Activated T-helper 1 cell treated with anti-CD3 and anti-CD28 coated beads, Interleukin-12 subunit alpha, Interleukin-12 subunit beta, Interleukin-2, Interleukin-4 antibody, amounts not matched to agents 30 ng/mL and 10 ng/mL and 1 ng/mL, durations not matched to agents 14 hours and 24 hours and 36 hours (primary cell): Measurements from ENCODE around the gene EYS. TPM values are rescaled to one million over a fixed set of nuclear protein-coding genes. Genes with fewer than 3 reads are reported as not detected.
A peak's percentile ranks its signal among the peaks of the same experiment; 100 is the strongest.
"Not testable (repeated sequence)": the region's sequence is repeated elsewhere in the genome, so short reads cannot be mapped to it uniquely, and the experiment has no call there.

ENCODE experiments used
- DNase-seq: peaks from one replicate; pipeline ENCODE4 v3.0.0; 2021; ENCODE audit warnings: low spot score
- H3K27ac Mint-ChIP-seq: one replicate; pipeline ENCODE4 v1.8.0; 2021; ENCODE audit warnings: mild to moderate bottlenecking, mixed read lengths
- H3K27me3 Mint-ChIP-seq: one replicate; pipeline ENCODE4 v1.8.0; 2022; ENCODE audit warnings: mild to moderate bottlenecking, moderate library complexity, mixed read lengths; ENCODE audit not compliant: insufficient read depth
- H3K36me3 Mint-ChIP-seq: one replicate; pipeline ENCODE4 v1.8.0; 2021; ENCODE audit warnings: low read depth, mixed read lengths
- H3K4me1 Mint-ChIP-seq: one replicate; pipeline ENCODE4 v1.8.0; 2021; ENCODE audit warnings: low read depth, mixed read lengths
- H3K4me3 Mint-ChIP-seq: one replicate; pipeline ENCODE4 v1.8.0; 2021; ENCODE audit warnings: mild to moderate bottlenecking, moderate library complexity, mixed read lengths
- H3K9me3 Mint-ChIP-seq: one replicate; pipeline ENCODE4 v1.8.0; 2021; ENCODE audit warnings: mixed read lengths
- intact Hi-C: fragments of 100-400 bp; cut with micrococcal nuclease; formaldehyde crosslinking; loops from one replicate; pipeline ENCODE4 v1.15.1; 2024
- total RNA-seq: library from RNA; stranded (reverse); gene quantifications from 2 replicates; pipeline ENCODE4 v1.2.3, GENCODE V29; 2022

The EYS gene
- total RNA-seq, 1 donor from 2014 or later, result not detected

GRCh38 chr6:63856271-63856670 lies 1850.8 kb downstream of the EYS start:
- Mint-ChIP-seq H3K4me3 (no peak overlapping the region), H3K27ac (no peak overlapping the region), H3K4me1 (no peaks in the 10 kb centered on the region), H3K27me3 (no peaks in the 10 kb centered on the region), H3K36me3 (no peaks in the 10 kb centered on the region), H3K9me3 (peaks cover 4% of the 10 kb centered on the region)
- intact Hi-C loops, result no loop called here
- no peak for DNase-seq

GRCh38 chr6:63844287-63844686 lies 1862.7 kb downstream of the EYS start:
- H3K9me3 Mint-ChIP-seq, result no peaks in the 10 kb centered on the region

DNA sequence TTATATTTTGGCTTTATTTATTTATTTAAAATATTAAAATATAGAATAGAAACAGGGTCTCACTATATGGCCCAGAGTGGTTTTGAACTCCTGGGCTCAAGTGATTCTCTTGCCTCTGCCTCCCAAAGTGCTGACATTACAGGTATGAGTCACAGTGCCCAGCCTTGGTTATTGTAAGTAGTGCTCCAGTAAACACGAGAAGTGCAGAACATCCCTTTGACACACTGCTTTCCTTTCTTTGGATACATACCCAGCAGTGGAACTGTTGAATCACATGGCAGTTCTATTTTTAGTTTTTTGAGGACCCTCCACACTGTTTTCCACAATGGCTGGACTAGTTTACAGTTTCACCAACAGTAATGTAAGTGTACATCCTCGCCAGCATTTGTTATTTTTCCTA lies 1867.5 kb downstream of the EYS start:
- H3K27ac Mint-ChIP-seq, result no peak overlapping the region
- H3K36me3 Mint-ChIP-seq, result no peaks in the 10 kb centered on the region
- H3K9me3 Mint-ChIP-seq, result no peaks in the 10 kb centered on the region
- DNase-seq, result no peak
- no peak overlapping the region for H3K4me3 Mint-ChIP-seq
- H3K27me3 Mint-ChIP-seq, result no peaks in the 10 kb centered on the region
- no peaks in the 10 kb centered on the region for H3K4me1 Mint-ChIP-seq
- intact Hi-C loops, result no loop called here

More at GRCh38 chr6:63844287-63844686, 1862.7 kb downstream of the EYS start:
- no peaks in the 10 kb centered on the region for H3K36me3 Mint-ChIP-seq
- H3K27me3 Mint-ChIP-seq, result no peaks in the 10 kb centered on the region
- no peak overlapping the region for H3K27ac Mint-ChIP-seq
- no peak for DNase-seq
- H3K4me3 Mint-ChIP-seq, result no peak overlapping the region
- H3K4me1 Mint-ChIP-seq, result no peaks in the 10 kb centered on the region
- intact Hi-C loops, result no loop called here

DNA sequence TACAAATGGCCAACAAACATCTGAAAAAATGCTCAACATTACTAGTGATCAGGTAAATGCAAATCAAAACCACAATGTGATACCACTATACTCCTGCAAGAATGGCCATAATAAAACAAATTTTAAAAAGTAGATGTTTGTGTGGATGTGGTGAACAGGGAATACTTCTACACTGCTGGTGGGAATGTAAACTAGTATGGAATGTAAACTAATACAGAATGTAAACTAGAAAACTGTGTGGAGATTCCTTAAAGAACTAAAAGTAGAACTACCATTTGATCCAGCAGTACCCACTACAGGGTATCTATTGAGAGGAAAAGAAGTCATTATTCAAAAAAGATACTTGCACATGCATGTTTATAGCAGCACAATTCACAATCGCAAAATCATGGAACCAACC lies 1878.3 kb downstream of the EYS start:
- H3K4me1 Mint-ChIP-seq, H3K27me3 Mint-ChIP-seq, H3K9me3 Mint-ChIP-seq, intact Hi-C loops, H3K36me3 Mint-ChIP-seq, DNase-seq, H3K27ac Mint-ChIP-seq, H3K4me3 Mint-ChIP-seq: not testable (repeated sequence)

DNA sequence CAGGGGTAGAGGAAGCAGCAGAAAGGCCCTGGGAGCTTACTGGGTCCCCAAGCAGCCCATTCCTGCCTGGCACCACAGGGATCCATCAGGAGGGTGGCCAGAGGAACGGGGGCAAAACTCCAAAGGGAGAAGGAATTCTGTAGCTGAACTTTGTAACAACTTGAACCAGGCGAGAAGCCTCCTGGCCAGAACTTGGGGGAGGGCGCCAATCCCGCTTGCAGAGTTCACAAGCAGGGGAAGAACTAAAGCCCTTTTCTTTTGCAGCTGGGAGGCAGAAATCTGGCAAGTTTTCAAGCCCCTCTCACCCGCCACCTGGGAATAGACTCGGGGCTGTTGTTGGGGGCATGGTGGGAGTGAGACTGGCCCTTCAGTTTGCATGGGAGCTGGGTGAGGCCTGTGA lies 1882.3 kb downstream of the EYS start:
- no peak overlapping the region for H3K4me3 Mint-ChIP-seq
- no peaks in the 10 kb centered on the region for H3K4me1 Mint-ChIP-seq
- no peaks in the 10 kb centered on the region for H3K36me3 Mint-ChIP-seq
- no peak for DNase-seq
- no peaks in the 10 kb centered on the region for H3K27me3 Mint-ChIP-seq
- H3K9me3 Mint-ChIP-seq, result no peaks in the 10 kb centered on the region
- no peak overlapping the region for H3K27ac Mint-ChIP-seq
- intact Hi-C loops, result no loop called here

GRCh38 chr6:63821442-63821841 lies 1885.6 kb downstream of the EYS start:
- Mint-ChIP-seq H3K4me3 (no peak overlapping the region), H3K4me1 (no peaks in the 10 kb centered on the region), H3K27me3 (no peaks in the 10 kb centered on the region), H3K9me3 (no peaks in the 10 kb centered on the region), H3K27ac (no peak overlapping the region), H3K36me3 (no peaks in the 10 kb centered on the region)
- DNase-seq, result no peak
- intact Hi-C loops, result no loop called here

- intact Hi-C loops, result no loop called here
- Mint-ChIP-seq H3K9me3 (no peaks in the 10 kb centered on the region), H3K4me3 (no peak overlapping the region), H3K4me1 (no peaks in the 10 kb centered on the region), H3K27ac (no peak overlapping the region), H3K27me3 (no peaks in the 10 kb centered on the region), H3K36me3 (no peaks in the 10 kb centered on the region)
- DNase-seq, result no peak
Observed at GRCh38 chr6:63819831-63820230, 1887.2 kb downstream of the EYS start.

- Mint-ChIP-seq H3K27me3 (peaks cover 1% of the 10 kb centered on the region), H3K4me1 (no peaks in the 10 kb centered on the region), H3K9me3 (no peaks in the 10 kb centered on the region), H3K36me3 (no peaks in the 10 kb centered on the region), H3K4me3 (no peak overlapping the region), H3K27ac (no peak overlapping the region)
- intact Hi-C loops, result no loop called here
- DNase-seq, result no peak
Observed at GRCh38 chr6:63817492-63818050, 1889.5 kb downstream of the EYS start.

- Mint-ChIP-seq H3K27me3 (peaks cover 1% of the 10 kb centered on the region), H3K27ac (no peak overlapping the region), H3K36me3 (no peaks in the 10 kb centered on the region), H3K9me3 (no peaks in the 10 kb centered on the region), H3K4me3 (no peak overlapping the region), H3K4me1 (no peaks in the 10 kb centered on the region)
- DNase-seq, result no peak
- intact Hi-C loops, result no loop called here
Observed at GRCh38 chr6:63816982-63817436, 1890.0 kb downstream of the EYS start.

GRCh38 chr6:63816401-63816981 lies 1890.5 kb downstream of the EYS start:
- intact Hi-C loops, result no loop called here
- DNase-seq, result no peak
- peak overlapping the region; percentile 53 for H3K27ac Mint-ChIP-seq
- H3K36me3 Mint-ChIP-seq, result no peaks in the 10 kb centered on the region
- no peak overlapping the region for H3K4me3 Mint-ChIP-seq
- H3K4me1 Mint-ChIP-seq, result no peaks in the 10 kb centered on the region
- H3K9me3 Mint-ChIP-seq, result no peaks in the 10 kb centered on the region
- peaks cover 1% of the 10 kb centered on the region for H3K27me3 Mint-ChIP-seq

DNA sequence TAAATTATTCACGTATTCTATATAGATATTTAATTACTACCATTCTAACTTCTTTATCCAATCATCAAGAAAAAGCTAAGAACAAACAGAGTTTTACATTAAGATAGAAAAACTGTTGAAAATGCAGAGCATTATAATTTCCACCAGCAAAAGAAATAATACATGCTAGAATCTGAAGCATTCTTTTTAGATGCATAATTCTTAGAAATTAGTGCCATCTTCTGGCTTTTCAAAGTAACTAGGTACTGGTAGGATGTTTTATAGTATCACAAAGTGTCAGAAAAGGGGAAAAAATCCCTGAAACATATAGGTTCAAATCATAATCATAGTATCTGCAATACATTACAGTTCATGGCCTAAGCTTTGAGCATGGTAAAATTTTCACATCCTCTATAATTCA lies 1892.6 kb downstream of the EYS start:
- no peak overlapping the region for H3K4me3 Mint-ChIP-seq
- H3K9me3 Mint-ChIP-seq, result no peaks in the 10 kb centered on the region
- intact Hi-C loops, result no loop called here
- H3K36me3 Mint-ChIP-seq, result no peaks in the 10 kb centered on the region
- DNase-seq, result no peak
- no peaks in the 10 kb centered on the region for H3K4me1 Mint-ChIP-seq
- H3K27me3 Mint-ChIP-seq, result peaks cover 1% of the 10 kb centered on the region
- H3K27ac Mint-ChIP-seq, result no peak overlapping the region

DNA sequence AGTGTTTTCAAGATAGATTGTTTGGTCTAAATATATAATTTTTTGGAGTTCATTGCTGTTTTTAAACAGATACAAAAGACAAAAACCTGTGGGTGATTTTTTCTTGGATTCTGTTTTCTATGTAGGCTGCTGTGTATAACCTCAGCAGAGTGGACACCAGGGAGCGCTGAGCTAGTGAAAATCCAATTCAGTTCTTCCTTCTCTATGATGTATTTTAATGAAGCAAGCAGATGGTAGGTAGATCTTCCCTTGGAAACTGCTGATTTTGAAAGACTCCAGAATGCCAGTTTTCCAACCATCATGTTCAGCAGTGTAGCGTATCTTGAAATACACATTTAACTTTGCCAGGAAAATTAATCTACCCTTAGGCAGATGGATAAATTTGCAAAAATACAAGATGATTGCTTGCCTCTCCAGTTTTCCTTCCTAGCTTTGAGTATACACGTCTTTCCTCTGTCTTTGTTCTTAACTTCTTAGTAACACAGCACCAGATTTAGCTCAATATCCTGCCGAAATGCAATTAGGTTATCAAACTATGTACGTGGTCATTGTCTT lies 1893.4 kb downstream of the EYS start:
- H3K36me3 Mint-ChIP-seq, result no peaks in the 10 kb centered on the region
- no peak overlapping the region for H3K27ac Mint-ChIP-seq
- intact Hi-C loops, result no loop called here
- no peak for DNase-seq
- H3K27me3 Mint-ChIP-seq, result peaks cover 1% of the 10 kb centered on the region
- no peak overlapping the region for H3K4me3 Mint-ChIP-seq
- H3K4me1 Mint-ChIP-seq, result no peaks in the 10 kb centered on the region
- H3K9me3 Mint-ChIP-seq, result no peaks in the 10 kb centered on the region

DNA sequence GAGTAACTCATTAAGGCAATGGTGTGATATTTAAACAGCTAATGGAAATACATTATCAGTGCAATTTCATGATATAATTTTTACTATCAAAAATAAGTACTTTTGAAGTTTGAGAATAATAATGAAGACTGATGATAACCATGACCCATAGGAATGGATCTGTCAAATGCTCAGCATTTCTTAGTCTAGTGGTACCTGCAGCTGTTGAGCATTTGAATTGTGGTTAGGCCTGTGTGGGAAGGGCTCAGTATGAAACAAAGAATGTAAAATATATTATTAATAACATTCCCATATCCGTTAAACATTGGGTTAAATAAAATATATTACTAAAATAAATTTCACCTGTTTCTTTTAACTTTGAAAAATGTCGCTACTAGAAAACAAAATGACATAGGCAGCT lies 1898.5 kb downstream of the EYS start:
- H3K27me3 Mint-ChIP-seq, result peaks cover 1% of the 10 kb centered on the region
- no peaks in the 10 kb centered on the region for H3K4me1 Mint-ChIP-seq
- H3K4me3 Mint-ChIP-seq, result no peak overlapping the region
- no peaks in the 10 kb centered on the region for H3K9me3 Mint-ChIP-seq
- no peaks in the 10 kb centered on the region for H3K36me3 Mint-ChIP-seq
- intact Hi-C loops, result no loop called here
- no peak for DNase-seq
- no peak overlapping the region for H3K27ac Mint-ChIP-seq

GRCh38 chr6:63807056-63807455 lies 1900.0 kb downstream of the EYS start:
- H3K4me3 Mint-ChIP-seq, result no peak overlapping the region
- no peak overlapping the region for H3K27ac Mint-ChIP-seq
- no peaks in the 10 kb centered on the region for H3K36me3 Mint-ChIP-seq
- H3K4me1 Mint-ChIP-seq, result no peaks in the 10 kb centered on the region
- no peak for DNase-seq
- intact Hi-C loops, result no loop called here
- H3K27me3 Mint-ChIP-seq, result no peaks in the 10 kb centered on the region
- no peaks in the 10 kb centered on the region for H3K9me3 Mint-ChIP-seq
